Ascending aorta (tissue), 2 donors: ENCODE measurements around the gene GRIK1. TPM values are rescaled to one million over a fixed set of nuclear protein-coding genes. Genes with fewer than 3 reads are reported as not detected.
A peak's percentile ranks its signal among the peaks of the same experiment; 100 is the strongest.

Source experiments
- DNase-seq, 2 donors: peaks; one replicate each; pipeline ENCODE4 v3.0.0-alpha.2; 2019; ENCODE audit warnings: low spot score in 2 of 2
- H3K27ac ChIP-seq, 2 donors: fragments of 200-600 bp; sonication (generic); one replicate each; pipeline ENCODE4 v1.5.1; 2016 to 2017; ENCODE audit warnings: mild to moderate bottlenecking in 1 of 2
- H3K27me3 ChIP-seq: fragments of 200-600 bp; sonication (generic); one replicate; pipeline ENCODE4 v1.5.1; 2017
- H3K36me3 ChIP-seq, 2 donors: fragments of 200-600 bp; sonication (generic); one replicate each; pipeline ENCODE4 v1.5.1; 2016
- H3K4me1 ChIP-seq, 2 donors: fragments of 200-600 bp; sonication (generic); one replicate each; pipeline ENCODE4 v1.5.1; 2016 to 2017; ENCODE audit warnings: mild to moderate bottlenecking in 1 of 2
- H3K4me3 ChIP-seq, 2 donors: fragments of 200-600 bp; sonication (generic); one replicate each; pipeline ENCODE4 v1.5.1; 2016 to 2017; ENCODE audit warnings: mild to moderate bottlenecking in 1 of 2
- H3K9me3 ChIP-seq, 2 donors: fragments of 200-600 bp; sonication (generic); one replicate each; pipeline ENCODE4 v1.5.1; 2016
- intact Hi-C: fragments of 100-400 bp; cut with DNase I; formaldehyde crosslinking; loops from one replicate; pipeline ENCODE4 v1.15.1; 2023
- total RNA-seq: library from RNA; depleted of rRNA; stranded (reverse); fragments of >200 nt; gene quantifications from one replicate; pipeline ENCODE4 v1.1.0, GENCODE V29; 2016
- TF ChIP-seq, protein P1 (sequence below), 3 experiments: fragments of 200-600 bp in 2 of 3; fragments of 450-650 bp in 1 of 3; sonication (generic) in 2 of 3; IDR thresholded peaks; one replicate each; pipeline ENCODE4 v1.5.1; 2016 to 2019; ENCODE audit warnings: antibody characterized with exemption in 3 of 3, mild to moderate bottlenecking in 1 of 3, moderate library complexity in 1 of 3

GRIK1 gene
- total RNA-seq, 1 donor from 2014 or later, result not detected

DNA sequence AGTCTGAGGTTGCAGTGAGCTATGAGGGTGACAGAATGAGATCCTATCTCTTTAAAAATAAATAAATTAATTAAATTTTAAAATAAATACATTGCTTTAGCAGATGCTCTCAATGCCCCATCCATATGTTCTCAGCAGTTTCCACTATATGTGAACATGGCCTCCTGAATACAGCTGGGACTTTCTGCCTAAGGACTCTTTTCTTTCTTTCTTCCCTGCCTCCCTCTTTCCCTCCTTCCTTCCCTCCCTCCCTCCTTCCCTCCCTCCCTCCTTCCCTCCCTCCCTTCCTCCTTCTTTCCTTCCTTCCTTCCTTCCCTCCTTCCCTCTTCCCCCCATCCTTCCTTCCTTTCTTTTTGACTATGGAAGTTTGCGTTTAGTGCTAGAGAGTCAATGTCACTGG is 10.2 kb upstream of the GRIK1 start:
- Histone ChIP-seq H3K9me3 (no peaks in the 10 kb centered on the region), H3K4me3 (no peak overlapping the region), H3K4me1 (no peaks in the 10 kb centered on the region), H3K27me3 (no peaks in the 10 kb centered on the region), H3K27ac (no peak overlapping the region), H3K36me3 (no peaks in the 10 kb centered on the region)
- TF ChIP-seq, protein P1, sequence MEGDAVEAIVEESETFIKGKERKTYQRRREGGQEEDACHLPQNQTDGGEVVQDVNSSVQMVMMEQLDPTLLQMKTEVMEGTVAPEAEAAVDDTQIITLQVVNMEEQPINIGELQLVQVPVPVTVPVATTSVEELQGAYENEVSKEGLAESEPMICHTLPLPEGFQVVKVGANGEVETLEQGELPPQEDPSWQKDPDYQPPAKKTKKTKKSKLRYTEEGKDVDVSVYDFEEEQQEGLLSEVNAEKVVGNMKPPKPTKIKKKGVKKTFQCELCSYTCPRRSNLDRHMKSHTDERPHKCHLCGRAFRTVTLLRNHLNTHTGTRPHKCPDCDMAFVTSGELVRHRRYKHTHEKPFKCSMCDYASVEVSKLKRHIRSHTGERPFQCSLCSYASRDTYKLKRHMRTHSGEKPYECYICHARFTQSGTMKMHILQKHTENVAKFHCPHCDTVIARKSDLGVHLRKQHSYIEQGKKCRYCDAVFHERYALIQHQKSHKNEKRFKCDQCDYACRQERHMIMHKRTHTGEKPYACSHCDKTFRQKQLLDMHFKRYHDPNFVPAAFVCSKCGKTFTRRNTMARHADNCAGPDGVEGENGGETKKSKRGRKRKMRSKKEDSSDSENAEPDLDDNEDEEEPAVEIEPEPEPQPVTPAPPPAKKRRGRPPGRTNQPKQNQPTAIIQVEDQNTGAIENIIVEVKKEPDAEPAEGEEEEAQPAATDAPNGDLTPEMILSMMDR (IDR thresholded peaks at IDR 0.05), result no peak
- intact Hi-C loops, result no loop called here
- no peak for DNase-seq

DNA sequence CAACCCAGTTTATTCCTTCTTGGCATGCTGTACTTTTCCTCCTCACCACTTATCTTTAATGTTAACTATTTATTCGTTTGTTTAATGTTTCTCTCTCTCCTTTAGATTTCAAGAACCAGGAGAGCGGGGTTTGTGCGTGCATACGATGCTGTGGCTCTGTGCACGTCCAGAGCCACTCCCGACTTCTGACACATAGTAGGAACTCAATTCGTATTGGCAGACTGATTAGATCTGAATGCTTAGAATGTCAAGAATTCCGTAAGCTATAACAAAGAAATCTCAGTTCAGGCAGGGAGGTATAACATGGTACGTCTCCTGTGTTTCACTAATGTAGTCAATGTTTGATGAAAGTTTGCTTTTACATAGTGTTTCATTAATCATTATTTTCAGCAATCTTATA is 7.3 kb upstream of the GRIK1 start:
- H3K9me3 ChIP-seq, result no peaks in the 10 kb centered on the region
- no peaks in the 10 kb centered on the region for H3K4me1 ChIP-seq
- H3K36me3 ChIP-seq, result no peaks in the 10 kb centered on the region
- no peak overlapping the region for H3K27ac ChIP-seq
- no peaks in the 10 kb centered on the region for H3K27me3 ChIP-seq
- DNase-seq, result no peak
- TF ChIP-seq, protein P1 (IDR thresholded peaks at IDR 0.05), result no peak
- no peak overlapping the region for H3K4me3 ChIP-seq
- intact Hi-C loops, result no loop called here

DNA sequence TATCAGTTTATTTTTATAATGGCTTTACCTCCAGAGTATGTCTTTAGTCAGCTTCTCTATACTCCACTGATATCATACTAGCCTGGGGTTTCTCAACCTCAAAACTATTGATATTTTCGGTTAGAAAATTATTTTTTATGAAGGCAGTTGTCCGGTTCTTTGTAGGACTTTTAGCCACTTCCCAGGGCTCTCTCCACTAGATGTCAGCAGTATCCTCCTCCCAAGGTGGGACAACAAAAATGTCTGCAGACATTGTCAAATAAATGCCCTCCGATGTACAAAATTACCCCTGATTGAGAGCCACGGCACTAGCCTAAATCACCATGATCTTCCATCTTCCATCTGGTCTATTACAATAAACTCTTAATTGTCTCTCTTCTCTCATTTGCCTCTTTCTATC is 4.1 kb upstream of the GRIK1 start:
- H3K27ac ChIP-seq, result no peak overlapping the region
- DNase-seq, result no peak
- H3K27me3 ChIP-seq, result no peaks in the 10 kb centered on the region
- H3K36me3 ChIP-seq, result no peaks in the 10 kb centered on the region
- no peaks in the 10 kb centered on the region for H3K9me3 ChIP-seq
- no peak overlapping the region for H3K4me3 ChIP-seq
- intact Hi-C loops, result no loop called here
- TF ChIP-seq, protein P1 (IDR thresholded peaks at IDR 0.05), result no peak
- no peaks in the 10 kb centered on the region for H3K4me1 ChIP-seq

DNA sequence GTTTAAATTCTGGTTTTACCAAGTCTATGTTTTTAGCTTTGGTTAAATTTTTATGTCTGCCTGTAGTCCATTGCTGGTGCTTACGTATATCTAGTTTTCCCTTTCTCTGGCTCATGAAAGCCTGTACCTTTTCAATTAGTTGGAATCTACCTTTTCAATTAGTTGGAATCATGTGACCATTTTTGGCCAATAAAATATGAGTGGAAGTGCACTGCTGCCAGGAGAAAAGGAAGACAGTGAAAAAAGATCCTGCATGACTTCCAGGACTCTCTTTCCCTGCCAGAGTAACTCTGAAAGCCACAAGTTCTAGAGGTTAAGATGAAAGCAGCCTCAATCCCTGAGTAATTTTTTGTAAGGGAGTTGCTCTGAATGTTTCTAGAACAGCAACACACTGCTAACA is 2.2 kb upstream of the GRIK1 start:
- H3K27me3 ChIP-seq, result no peaks in the 10 kb centered on the region
- intact Hi-C loops, result no loop called here
- DNase-seq, result no peak
- no peaks in the 10 kb centered on the region for H3K9me3 ChIP-seq
- TF ChIP-seq, protein P1 (IDR thresholded peaks at IDR 0.05), result no peak
- H3K4me3 ChIP-seq, result no peak overlapping the region
- H3K27ac ChIP-seq, result no peak overlapping the region
- no peaks in the 10 kb centered on the region for H3K4me1 ChIP-seq
- H3K36me3 ChIP-seq, result no peaks in the 10 kb centered on the region

DNA sequence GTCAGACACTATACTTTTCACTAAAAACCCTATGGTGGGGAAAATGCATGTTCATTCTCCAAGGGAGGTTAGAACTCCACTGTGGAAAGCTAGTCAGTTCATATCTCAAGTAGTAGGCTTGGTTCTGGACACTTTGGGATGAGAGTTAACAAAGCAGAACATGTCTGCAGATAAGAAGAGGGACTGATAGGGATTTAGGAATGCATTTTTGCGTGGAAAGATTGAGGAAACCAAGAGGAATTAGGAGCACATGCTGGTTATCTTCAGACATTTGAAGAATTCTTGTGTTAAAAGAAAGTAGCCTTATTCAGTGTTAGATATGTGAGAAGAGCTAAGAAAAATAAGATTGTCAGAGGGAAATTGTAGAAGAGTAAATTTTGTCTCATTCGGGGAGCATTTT is 1.2 kb upstream of the GRIK1 start:
- H3K4me3 ChIP-seq, result no peak overlapping the region
- H3K9me3 ChIP-seq, result no peaks in the 10 kb centered on the region
- intact Hi-C loops, result no loop called here
- H3K27ac ChIP-seq, result no peak overlapping the region
- H3K4me1 ChIP-seq, result no peaks in the 10 kb centered on the region
- no peaks in the 10 kb centered on the region for H3K36me3 ChIP-seq
- TF ChIP-seq, protein P1 (IDR thresholded peaks at IDR 0.05), result no peak
- DNase-seq, result no peak
- no peaks in the 10 kb centered on the region for H3K27me3 ChIP-seq

DNA sequence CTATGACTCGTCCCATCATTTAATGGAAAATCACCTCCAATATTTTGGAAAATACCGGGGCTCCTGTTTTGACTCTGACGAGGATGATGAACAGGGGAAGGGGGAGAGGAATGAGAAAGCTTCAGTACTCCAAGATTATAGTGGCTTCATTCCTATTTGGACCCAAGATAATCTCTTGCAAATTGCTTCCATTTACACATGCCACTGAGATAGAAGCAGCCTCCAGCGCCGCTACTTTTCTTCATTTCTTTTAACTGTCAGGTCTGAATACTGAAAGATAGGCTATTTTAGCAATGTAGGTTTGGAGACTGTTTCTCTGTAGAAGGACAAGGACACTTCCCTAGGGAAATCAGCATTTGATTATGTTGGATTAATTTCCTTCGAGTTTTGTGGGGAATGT is 565 bp upstream of the GRIK1 start:
- intact Hi-C loops, result no loop called here

More for the DNA sequence above, 565 bp upstream of the GRIK1 start:
- Histone ChIP-seq H3K27me3 (no peaks in the 10 kb centered on the region), H3K9me3 (no peaks in the 10 kb centered on the region), H3K27ac (no peak overlapping the region), H3K36me3 (no peaks in the 10 kb centered on the region), H3K4me1 (no peaks in the 10 kb centered on the region), H3K4me3 (peak overlapping the region in 1 of 2 donors; percentile 58)
- DNase-seq, result no peak
- TF ChIP-seq, protein P1 (IDR thresholded peaks at IDR 0.05), result no peak
